DND-41 (cell line): ENCODE results near the gene RAVER2.

Experiments
- EZH2 ChIP-seq: IDR thresholded peaks from 3 replicates; pipeline ENCODE4 v1.6.1; 2012; ENCODE audit warnings: borderline replicate concordance, low read depth, mild to moderate bottlenecking, moderate library complexity, low read length, inconsistent platforms; ENCODE audit not compliant: severe bottlenecking
- TF ChIP-seq, protein P1 (sequence below): IDR thresholded peaks from 2 replicates; pipeline ENCODE4 v1.5.1; 2012; ENCODE audit warnings: borderline replicate concordance, low read length, moderate library complexity, mild to moderate bottlenecking; ENCODE audit not compliant: poor library complexity, severe bottlenecking; ENCODE audit errors: extremely low read depth

DNA sequence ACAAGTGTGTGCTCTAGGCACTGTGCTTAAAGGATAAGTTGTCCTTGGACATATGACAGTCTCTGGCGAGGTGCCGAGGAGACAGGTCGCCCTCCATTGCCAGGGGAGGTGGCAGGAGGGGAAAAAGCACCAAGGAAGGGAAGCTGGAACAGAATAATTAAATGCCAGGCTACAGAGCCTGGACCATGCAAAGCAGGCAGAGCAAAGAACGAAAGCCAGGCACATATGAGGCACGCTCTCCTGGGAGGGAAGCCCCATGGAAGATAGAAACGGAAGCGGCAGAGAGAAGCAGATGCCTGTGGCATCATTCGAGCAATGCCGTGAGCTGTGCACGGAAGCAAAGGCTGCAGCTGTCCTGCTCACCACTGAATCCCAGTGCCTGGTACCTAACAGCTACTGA lies 130.2 kb downstream of the RAVER2 start:
- TF ChIP-seq, protein P1, sequence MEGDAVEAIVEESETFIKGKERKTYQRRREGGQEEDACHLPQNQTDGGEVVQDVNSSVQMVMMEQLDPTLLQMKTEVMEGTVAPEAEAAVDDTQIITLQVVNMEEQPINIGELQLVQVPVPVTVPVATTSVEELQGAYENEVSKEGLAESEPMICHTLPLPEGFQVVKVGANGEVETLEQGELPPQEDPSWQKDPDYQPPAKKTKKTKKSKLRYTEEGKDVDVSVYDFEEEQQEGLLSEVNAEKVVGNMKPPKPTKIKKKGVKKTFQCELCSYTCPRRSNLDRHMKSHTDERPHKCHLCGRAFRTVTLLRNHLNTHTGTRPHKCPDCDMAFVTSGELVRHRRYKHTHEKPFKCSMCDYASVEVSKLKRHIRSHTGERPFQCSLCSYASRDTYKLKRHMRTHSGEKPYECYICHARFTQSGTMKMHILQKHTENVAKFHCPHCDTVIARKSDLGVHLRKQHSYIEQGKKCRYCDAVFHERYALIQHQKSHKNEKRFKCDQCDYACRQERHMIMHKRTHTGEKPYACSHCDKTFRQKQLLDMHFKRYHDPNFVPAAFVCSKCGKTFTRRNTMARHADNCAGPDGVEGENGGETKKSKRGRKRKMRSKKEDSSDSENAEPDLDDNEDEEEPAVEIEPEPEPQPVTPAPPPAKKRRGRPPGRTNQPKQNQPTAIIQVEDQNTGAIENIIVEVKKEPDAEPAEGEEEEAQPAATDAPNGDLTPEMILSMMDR = no peak
- no peak for TF ChIP-seq EZH2
